Activated T-helper 2 cell treated with anti-CD3 and anti-CD28 coated beads, Interferon-gamma antibody, Interleukin-2, Interleukin-4, amounts not matched to agents 10 μg/mL and 5 μg/mL and 100 μg/mL, durations not matched to agents 14 hours and 24 hours and 36 hours (primary cell): ENCODE measurements around the gene GPC6. TPM values are rescaled to one million over a fixed set of nuclear protein-coding genes. Genes with fewer than 3 reads are reported as not detected.

Source experiments
- DNase-seq: peaks from one replicate; pipeline ENCODE4 v3.0.0; 2021; ENCODE audit warnings: low spot score
- H3K27ac Mint-ChIP-seq: one replicate; pipeline ENCODE4 v1.8.0; 2021; ENCODE audit warnings: mixed read lengths
- H3K27me3 Mint-ChIP-seq: one replicate; pipeline ENCODE4 v1.8.0; 2021; ENCODE audit warnings: low read depth, mixed read lengths
- H3K36me3 Mint-ChIP-seq: one replicate; pipeline ENCODE4 v1.8.0; 2021; ENCODE audit warnings: low read depth, mixed read lengths
- H3K4me1 Mint-ChIP-seq: one replicate; pipeline ENCODE4 v1.8.0; 2021; ENCODE audit warnings: low read depth, mixed read lengths
- H3K4me3 Mint-ChIP-seq: one replicate; pipeline ENCODE4 v1.8.0; 2021; ENCODE audit warnings: low read depth, mild to moderate bottlenecking, moderate library complexity, mixed read lengths
- H3K9me3 Mint-ChIP-seq: one replicate; pipeline ENCODE4 v1.8.0; 2021; ENCODE audit warnings: mixed read lengths
- intact Hi-C: fragments of 100-400 bp; cut with micrococcal nuclease; formaldehyde crosslinking; loops from one replicate; pipeline ENCODE4 v1.15.1; 2023
- total RNA-seq: library from RNA; stranded (reverse); gene quantifications from 2 replicates; pipeline ENCODE4 v1.2.3, GENCODE V29; 2022

The GPC6 gene
- total RNA-seq, 1 donor from 2014 or later, result not detected

DNA sequence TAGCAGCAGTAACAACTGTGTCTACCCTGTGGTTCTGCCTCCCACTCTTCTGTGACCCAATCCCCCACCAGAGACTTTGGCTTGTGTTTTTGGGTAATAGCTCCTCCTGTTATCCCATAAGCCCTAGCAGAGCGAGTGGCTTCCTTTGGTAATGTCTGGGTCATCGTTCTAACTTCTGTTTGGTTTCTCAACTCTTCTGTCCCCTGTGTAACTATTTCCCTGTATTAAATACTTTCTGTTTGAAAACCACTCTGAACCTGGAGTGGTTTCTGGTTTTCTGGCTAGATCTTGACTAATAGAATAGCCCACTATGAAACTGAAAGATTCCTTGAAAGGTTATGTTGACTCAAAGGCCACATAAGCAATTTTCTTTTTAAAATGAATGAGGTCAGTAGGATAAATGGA lies 902.9 kb downstream of the GPC6 start:
- intact Hi-C loops, result no loop called here
- H3K4me3 Mint-ChIP-seq, result no peak overlapping the region
- H3K27ac Mint-ChIP-seq, result no peak overlapping the region
- DNase-seq, result no peak
- H3K36me3 Mint-ChIP-seq, result no peaks in the 10 kb centered on the region
- peaks cover 4% of the 10 kb centered on the region for H3K4me1 Mint-ChIP-seq
- no peaks in the 10 kb centered on the region for H3K9me3 Mint-ChIP-seq
- no peaks in the 10 kb centered on the region for H3K27me3 Mint-ChIP-seq

DNA sequence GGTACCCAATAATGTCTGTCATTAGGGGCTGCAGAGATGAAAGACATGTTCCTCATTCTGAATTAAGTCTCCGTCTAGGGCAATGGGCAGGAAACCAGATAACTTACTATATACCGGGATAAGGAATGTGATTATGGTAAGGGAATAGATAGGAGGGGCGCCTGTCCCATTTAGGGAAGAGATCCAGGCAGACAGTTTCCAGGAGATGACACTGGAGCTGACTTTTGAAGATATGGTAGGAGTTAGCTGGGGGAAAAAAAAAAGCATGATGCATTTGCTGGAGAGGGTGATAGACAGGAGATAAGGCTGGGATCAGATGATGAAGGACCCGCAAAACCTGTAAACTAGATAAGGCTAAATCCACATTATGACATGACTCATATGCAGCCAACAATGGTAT lies 912.2 kb downstream of the GPC6 start:
- intact Hi-C loops, result no loop called here
- H3K4me3 Mint-ChIP-seq, result no peak overlapping the region

DNA sequence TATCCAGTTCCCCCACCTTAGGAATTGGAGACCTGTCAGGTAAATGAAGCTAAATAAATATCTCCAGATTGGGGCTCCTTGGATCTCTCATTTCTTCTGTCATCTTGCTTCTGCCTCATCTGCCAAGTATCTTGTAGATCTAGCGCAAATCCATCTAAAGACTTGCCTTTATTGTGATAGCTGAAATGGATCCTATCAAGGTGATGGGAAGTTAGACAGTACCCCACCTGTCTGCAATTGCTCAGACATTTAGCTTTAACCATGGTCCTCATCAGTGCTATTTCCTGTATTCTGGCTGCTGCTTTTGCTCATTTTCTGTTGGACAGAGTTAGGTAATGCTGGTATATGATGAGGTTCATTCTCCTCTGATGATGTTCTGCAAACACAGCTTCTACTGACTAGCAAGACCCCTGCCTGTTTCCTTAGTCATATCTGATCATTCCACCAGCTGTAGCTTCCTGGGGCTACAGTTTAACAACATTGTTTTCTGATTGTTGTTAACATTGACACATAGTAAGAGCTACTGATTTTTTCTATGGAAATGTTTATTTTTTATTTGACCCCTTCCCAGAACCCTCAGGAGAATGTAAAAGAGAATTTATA lies 912.9 kb downstream of the GPC6 start:
- no peak overlapping the region for H3K4me3 Mint-ChIP-seq
- no peaks in the 10 kb centered on the region for H3K36me3 Mint-ChIP-seq
- intact Hi-C loops, result no loop called here
- no peaks in the 10 kb centered on the region for H3K9me3 Mint-ChIP-seq
- H3K4me1 Mint-ChIP-seq, result no peaks in the 10 kb centered on the region
- DNase-seq, result no peak
- no peak overlapping the region for H3K27ac Mint-ChIP-seq
- H3K27me3 Mint-ChIP-seq, result no peaks in the 10 kb centered on the region

More for the DNA sequence above, 912.2 kb downstream of the GPC6 start:
- no peak overlapping the region for H3K27ac Mint-ChIP-seq
- H3K27me3 Mint-ChIP-seq, result no peaks in the 10 kb centered on the region
- no peak for DNase-seq
- no peaks in the 10 kb centered on the region for H3K4me1 Mint-ChIP-seq
- H3K36me3 Mint-ChIP-seq, result no peaks in the 10 kb centered on the region
- H3K9me3 Mint-ChIP-seq, result no peaks in the 10 kb centered on the region

DNA sequence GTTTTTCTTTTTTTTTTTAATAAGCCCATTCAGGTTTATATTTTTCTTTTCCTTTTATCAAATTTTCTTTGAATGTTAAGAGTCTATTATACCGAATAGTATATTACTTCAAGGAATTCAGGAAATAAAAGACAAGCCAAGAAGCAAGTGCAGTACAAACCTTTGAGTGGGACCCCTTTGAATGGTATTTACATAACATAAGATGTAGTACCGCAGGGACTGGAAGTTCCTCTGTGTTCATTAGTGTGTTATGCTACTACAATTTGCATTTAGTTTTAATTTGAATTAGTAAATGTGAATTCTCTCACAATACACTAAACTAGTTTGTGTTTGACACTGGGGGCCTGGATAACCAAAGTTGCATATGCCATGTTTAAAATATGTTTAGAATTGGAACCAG lies 913.4 kb downstream of the GPC6 start:
- Mint-ChIP-seq H3K36me3 (no peaks in the 10 kb centered on the region), H3K4me3 (no peak overlapping the region), H3K4me1 (no peaks in the 10 kb centered on the region), H3K27me3 (no peaks in the 10 kb centered on the region), H3K27ac (no peak overlapping the region), H3K9me3 (no peaks in the 10 kb centered on the region)
- intact Hi-C loops, result no loop called here
- DNase-seq, result no peak

DNA sequence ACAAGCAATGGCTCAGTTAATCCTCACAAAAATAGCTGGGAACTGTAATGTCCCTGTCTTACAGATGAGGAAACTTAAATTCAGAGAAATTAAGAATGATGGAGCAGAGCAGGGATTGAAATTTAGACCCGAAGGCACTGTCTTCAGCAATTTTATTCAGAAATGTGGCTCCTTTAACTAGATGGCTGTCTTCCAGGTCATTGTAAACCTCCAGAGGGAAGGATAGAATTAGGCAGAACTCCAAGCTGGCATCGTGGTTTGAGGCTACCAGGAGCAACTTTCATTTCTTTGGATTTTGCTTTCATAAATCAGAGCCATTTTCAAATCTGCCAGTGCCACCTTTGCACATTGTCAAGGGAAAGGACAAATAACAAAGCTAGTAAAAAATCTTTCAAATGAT lies 913.9 kb downstream of the GPC6 start:
- Mint-ChIP-seq H3K4me3 (no peak overlapping the region), H3K27ac (no peak overlapping the region), H3K4me1 (no peaks in the 10 kb centered on the region), H3K9me3 (no peaks in the 10 kb centered on the region), H3K36me3 (no peaks in the 10 kb centered on the region), H3K27me3 (no peaks in the 10 kb centered on the region)
- DNase-seq, result no peak
- intact Hi-C loops, result no loop called here

DNA sequence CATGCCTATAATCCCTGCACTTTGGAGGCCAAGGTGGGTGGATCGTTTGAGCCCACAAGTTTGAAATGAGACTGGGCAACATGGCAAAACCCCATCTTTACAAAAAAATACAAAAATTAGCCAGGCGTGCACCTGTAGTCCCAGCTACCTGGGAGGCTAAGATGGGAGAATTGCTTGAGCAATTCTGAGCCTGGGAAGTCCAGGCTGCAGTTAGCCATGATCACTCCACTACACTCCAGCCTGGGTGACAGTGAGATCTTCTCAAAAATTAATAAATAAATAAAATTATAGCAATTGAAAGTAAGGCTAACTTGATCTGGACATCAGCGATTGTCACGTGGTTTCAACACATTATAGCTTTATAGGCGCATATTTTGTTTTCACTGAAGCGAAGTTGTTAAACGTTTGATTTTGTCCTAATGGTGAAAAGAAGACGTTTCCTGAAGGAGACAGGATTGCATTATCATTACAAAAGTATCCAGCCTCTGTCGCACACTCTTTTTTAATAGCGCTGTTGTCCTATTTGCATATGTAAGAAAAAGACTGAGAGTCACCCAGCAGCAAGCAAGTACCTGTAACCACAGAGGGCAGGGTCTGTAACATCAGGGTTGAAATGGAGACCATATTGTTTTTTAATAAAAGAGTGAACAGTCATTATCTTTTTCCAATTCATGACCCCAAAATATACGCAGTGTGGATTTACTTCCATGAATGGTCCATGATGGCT lies 917.2 kb downstream of the GPC6 start:
- Mint-ChIP-seq H3K27ac (no peak overlapping the region), H3K4me3 (no peak overlapping the region), H3K9me3 (no peaks in the 10 kb centered on the region), H3K36me3 (no peaks in the 10 kb centered on the region), H3K4me1 (no peaks in the 10 kb centered on the region), H3K27me3 (no peaks in the 10 kb centered on the region)
- no peak for DNase-seq
- intact Hi-C loops, result no loop called here

DNA sequence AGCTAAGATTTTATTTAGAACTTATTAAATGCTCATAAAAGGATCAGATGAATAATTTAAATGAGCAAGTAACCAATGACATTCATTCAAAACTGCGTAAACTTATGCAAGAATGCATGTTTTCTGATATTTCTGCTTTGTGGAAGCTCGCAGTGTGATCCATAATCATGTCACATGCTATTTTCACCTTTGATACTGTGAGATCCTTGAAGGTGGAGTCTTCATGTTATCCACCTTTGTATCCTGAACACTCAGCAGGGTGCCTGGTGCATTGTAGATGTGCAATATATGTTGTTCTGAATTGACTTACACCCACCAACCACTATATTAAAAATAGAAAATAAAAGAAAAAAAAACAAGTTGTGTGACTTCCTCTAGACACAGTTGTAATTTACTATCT lies 919.4 kb downstream of the GPC6 start:
- Mint-ChIP-seq H3K4me3 (no peak overlapping the region), H3K4me1 (no peaks in the 10 kb centered on the region), H3K27ac (no peak overlapping the region), H3K9me3 (no peaks in the 10 kb centered on the region), H3K36me3 (no peaks in the 10 kb centered on the region), H3K27me3 (no peaks in the 10 kb centered on the region)
- intact Hi-C loops, result no loop called here
- DNase-seq, result no peak

DNA sequence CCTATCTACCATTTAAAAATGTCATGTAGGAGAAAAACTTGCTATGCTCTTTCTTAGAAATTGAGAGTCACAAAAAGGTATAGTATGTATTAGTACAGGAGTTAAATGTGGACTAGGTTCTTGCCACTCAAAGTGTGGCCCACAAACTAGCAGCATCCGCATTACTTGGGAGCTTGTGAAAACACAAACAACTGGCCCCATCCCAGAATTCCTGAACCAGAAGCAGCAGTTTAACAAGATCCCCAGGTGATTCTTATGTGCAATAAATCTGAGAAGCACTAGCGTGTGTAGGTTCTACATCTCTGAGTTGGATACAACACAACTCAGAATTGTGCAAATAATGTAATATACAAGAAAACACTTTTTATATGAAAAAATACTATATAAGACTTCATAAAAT lies 927.0 kb downstream of the GPC6 start:
- H3K4me3 Mint-ChIP-seq, result no peak overlapping the region
- H3K9me3 Mint-ChIP-seq, result no peaks in the 10 kb centered on the region
- no peaks in the 10 kb centered on the region for H3K4me1 Mint-ChIP-seq
- H3K27me3 Mint-ChIP-seq, result no peaks in the 10 kb centered on the region
- no peak overlapping the region for H3K27ac Mint-ChIP-seq
- intact Hi-C loops, result no loop called here
- DNase-seq, result no peak
- no peaks in the 10 kb centered on the region for H3K36me3 Mint-ChIP-seq

DNA sequence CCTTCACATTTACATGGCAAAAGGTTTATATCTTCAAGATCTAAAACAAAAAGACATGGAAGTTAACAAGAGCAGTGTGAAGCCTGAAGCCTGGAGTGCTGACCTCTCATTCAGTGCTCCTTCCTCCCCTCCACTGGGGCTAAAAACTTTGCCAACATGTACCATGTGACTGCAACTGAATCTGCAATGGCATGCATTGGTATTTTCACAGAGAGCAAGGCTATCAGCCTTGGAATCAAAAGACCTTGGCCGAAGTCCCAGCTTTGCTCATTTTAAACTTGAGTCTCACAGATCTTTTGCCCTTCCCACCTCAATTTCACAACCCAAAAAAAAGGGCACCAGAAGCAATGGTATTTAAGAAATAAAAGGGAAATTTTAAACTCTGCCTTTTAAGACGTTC lies 927.8 kb downstream of the GPC6 start:
- intact Hi-C loops, result no loop called here
- H3K36me3 Mint-ChIP-seq, result no peaks in the 10 kb centered on the region
- no peaks in the 10 kb centered on the region for H3K4me1 Mint-ChIP-seq
- DNase-seq, result no peak
- H3K27ac Mint-ChIP-seq, result no peak overlapping the region
- H3K27me3 Mint-ChIP-seq, result no peaks in the 10 kb centered on the region
- H3K9me3 Mint-ChIP-seq, result no peaks in the 10 kb centered on the region
- no peak overlapping the region for H3K4me3 Mint-ChIP-seq

DNA sequence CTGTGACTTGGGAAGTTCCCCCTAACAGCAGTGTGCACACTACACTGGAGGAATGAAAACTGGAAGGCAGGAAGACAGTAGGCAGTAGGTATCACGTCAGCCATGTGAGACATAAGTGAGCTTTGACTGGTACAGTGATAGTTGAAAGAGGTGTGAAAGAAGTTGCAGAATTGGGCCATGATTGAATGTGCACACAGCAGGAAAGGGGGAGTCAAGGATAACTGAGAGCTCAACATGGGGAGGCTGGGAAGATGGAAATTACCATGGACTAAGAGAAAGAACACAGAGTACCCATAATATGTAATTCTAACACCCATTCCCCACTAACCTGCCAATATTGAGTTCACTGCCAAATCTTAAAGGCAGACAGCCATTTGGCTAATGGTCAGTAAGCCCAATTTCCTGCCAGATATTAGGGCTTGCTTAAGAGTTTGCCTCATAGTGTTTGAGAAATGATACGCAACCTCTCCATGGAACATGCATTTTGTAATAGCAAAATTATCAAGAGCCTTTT lies 931.2 kb downstream of the GPC6 start:
- intact Hi-C loops, result no loop called here
- H3K36me3 Mint-ChIP-seq, result no peaks in the 10 kb centered on the region

DNA sequence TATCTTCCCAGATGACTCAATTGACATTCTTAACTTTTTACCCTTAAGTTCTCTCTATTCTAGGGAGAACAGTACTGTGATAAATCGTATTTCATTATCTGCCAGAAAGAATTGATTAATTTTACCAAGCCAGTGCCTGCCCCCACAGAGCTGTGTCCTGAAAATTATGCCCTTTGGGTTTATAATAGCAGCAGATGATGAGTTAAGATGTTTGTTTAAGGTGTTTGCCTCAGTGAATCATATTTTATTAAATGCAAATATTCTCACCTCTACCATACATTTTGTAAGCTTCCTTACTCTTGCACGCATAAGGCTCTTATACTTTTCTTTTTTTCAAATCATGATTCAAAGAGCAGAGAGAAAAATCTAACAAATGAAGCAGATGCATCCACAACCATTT lies 934.3 kb downstream of the GPC6 start:
- no peaks in the 10 kb centered on the region for H3K36me3 Mint-ChIP-seq
- H3K4me3 Mint-ChIP-seq, result no peak overlapping the region
- no peaks in the 10 kb centered on the region for H3K27me3 Mint-ChIP-seq
- DNase-seq, result no peak
- H3K9me3 Mint-ChIP-seq, result no peaks in the 10 kb centered on the region
- intact Hi-C loops, result no loop called here
- H3K27ac Mint-ChIP-seq, result no peak overlapping the region
- H3K4me1 Mint-ChIP-seq, result no peaks in the 10 kb centered on the region

More for the DNA sequence above, 931.2 kb downstream of the GPC6 start:
- Mint-ChIP-seq H3K27me3 (no peaks in the 10 kb centered on the region), H3K4me3 (no peak overlapping the region), H3K4me1 (no peaks in the 10 kb centered on the region), H3K9me3 (no peaks in the 10 kb centered on the region), H3K27ac (no peak overlapping the region)
- DNase-seq, result no peak

DNA sequence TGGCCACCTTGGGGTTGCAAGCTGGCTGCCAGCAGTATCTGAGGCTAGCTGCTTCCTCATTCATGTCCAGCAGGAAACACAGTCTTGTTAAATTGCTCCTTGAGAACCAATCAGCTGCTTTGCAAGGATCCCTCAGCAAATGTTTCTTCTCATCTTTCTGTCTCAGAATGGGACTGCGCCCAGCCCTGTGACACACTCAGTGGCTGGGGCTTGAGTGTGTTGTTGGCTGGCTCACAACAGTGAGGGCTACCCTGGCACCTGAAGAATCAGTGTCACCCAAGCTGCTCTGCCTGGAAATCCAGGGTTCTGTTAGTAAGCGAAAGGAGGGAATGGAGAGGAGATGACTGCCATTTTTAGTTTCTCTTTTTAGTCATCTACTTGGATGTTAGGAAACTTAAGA lies 935.7 kb downstream of the GPC6 start:
- intact Hi-C loops, result no loop called here
- H3K36me3 Mint-ChIP-seq, result no peaks in the 10 kb centered on the region
- DNase-seq, result no peak
- H3K27ac Mint-ChIP-seq, result no peak overlapping the region
- no peaks in the 10 kb centered on the region for H3K27me3 Mint-ChIP-seq
- no peaks in the 10 kb centered on the region for H3K9me3 Mint-ChIP-seq
- no peak overlapping the region for H3K4me3 Mint-ChIP-seq
- no peaks in the 10 kb centered on the region for H3K4me1 Mint-ChIP-seq

DNA sequence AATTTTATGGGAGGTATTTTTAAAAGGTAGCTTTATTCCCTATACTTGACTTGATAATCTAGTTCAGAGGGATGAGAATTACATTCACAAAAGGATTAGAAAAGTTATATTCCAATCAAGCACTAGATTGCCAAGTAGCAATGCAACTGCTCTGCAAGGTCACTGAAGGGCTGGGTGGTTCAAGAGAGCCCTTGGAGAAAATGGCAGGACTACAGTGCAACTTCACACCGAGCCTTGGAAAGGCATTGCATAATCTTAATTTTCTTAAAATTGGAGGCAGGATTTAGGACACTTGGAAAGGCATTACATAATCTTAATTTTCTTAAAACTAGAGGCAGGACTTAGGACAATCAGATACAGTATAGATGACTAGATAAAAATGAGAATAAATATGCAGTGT lies 936.9 kb downstream of the GPC6 start:
- no peak for DNase-seq
- intact Hi-C loops, result no loop called here
- Mint-ChIP-seq H3K36me3 (no peaks in the 10 kb centered on the region), H3K4me1 (no peaks in the 10 kb centered on the region), H3K9me3 (no peaks in the 10 kb centered on the region), H3K27me3 (no peaks in the 10 kb centered on the region), H3K4me3 (no peak overlapping the region), H3K27ac (no peak overlapping the region)
